HG02642 (cell line): ENCODE measurements around the gene CLIC6.
A peak's percentile ranks its signal among the peaks of the same experiment; 100 is the strongest.

Experiments
- ATAC-seq: cut with Tn5 transposase; IDR thresholded peaks from one replicate; pipeline ENCODE4 v1.9.1; 2021; ENCODE audit warnings: mild to moderate bottlenecking; ENCODE audit not compliant: unreplicated experiment, poor library complexity

The CLIC6 gene

DNA sequence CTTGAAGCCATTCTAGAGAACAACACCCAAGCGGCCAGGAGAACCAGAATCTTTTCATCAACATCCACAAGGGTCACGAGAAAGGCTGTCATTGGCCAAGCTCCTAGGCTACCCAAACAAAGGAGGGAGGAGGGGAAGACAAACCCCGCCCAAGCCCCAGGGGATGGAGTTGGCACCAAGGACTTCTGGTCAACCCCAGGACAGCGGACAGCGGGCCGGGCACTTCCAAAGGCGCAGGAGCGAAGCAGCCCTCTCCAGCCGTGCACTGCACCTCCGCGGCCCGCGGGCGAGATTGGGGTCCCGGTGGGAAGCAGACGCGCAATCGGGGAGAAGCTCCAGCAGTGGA is at the start of gene CLIC6:
Gene CLIC6 (plus strand): TSS at position 192 of the 346 bp plus-strand sequence. CDS start 395 bp downstream, outside the sequence.
- no peak for ATAC-seq

DNA sequence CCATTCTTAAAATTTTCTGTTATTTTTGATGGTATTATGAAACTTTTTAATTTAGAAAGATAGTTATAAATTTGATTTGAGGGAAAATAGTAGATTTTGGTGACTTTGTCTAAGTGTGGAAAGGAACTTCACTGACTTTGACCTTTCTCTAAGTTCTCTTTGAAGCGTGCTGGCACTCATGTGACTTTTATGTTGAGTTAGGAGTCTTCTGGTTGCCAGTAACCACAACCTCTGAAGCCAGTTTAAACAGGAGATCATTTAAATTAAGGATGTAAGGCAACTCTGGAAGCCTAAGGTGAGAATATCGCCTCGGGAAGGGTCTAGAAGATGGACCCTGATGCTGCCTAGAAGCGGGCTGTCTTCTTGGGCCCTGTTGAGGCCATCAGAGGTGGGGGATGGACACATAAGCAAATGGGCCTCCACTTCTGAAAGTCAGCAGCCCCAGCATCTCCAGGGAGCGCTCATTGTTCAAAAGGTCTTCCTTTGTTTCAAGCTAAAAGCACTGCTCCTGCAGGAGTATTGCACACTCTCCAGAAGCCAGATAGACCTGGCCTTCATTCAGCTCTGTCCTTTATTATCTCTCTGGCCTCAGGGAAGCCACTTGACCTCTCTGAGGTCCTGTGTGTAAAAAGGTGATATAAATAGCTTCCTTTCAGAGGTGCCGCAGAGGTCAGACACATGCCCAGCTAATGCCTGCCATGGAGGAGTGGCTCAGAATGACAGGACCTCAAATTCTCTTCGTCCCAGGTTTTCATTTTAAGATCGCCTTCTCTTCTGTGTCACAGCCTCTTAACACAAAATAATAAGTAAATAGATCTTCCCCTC is 48.7 kb upstream of the CLIC6 start:
- ATAC-seq, result no peak

DNA sequence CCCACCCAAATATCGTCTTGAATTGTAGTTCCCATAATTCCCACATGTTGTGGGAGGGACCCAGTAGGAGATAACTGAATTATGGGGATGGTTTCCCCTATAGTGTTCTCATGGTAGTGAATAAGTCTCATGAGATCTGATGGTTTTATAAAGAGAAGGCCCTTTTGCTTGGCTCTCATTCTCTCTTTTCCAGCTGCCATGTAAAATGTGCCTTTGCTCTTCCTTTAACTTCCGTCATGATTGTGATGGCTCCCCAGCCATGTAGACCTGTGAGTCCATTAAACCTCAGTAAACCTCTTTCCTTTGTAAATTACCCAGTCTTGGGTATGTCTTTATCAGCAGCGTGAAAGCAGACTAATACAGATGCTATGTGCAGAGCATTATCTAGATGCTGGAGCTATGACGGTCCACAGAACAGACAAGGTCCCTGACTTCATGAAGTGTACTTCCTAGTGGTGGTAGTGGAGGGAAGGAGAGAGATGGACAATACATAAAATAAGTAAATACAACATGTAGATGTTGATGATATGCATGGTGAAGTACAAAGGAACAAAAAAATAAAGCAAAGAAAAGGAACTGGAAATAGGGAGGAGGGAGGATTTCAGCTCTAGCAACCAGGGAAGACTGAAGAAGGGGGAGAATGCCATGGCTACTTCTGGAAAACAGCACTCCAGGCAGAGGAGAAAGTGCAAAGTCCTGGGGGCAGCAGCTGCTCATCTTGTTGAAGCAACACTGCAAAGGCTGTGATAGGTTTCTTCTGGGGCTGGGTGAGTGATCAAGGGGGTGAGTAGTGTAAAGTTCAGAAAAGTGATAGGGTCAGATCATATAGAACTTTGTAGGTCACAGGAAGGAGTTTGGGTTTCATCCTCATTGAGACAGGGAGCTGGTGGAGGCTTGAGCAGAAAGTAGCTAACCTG is 47.1 kb upstream of the CLIC6 start:
- ATAC-seq, result no peak

- no peak for ATAC-seq
Measured at GRCh38 chr21:34623516-34623915, 45.3 kb upstream of the CLIC6 start.

GRCh38 chr21:34625030-34625593 is 43.7 kb upstream of the CLIC6 start:
- no peak for ATAC-seq

DNA sequence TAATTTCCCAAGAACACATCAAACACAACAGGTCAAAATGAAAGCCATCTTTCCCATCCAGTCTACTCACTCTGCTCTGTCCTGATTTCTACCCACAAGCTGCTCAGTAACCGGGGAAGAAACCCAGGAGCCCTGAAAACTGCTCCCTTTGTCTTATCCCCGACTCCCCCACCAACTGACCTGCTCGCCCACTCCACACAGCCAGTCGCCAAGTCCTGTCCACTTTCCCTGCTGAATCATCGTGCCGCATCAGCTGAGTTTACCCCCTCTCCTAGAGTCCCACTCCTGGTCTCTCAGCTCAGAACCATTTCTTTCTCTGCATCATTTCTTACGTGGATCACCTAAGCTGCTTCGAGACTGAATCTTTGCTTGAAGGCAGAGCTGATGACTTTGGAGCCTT is 42.7 kb upstream of the CLIC6 start:
- ATAC-seq, result no peak

- no peak for ATAC-seq
Measured at GRCh38 chr21:34630536-34631143, 38.2 kb upstream of the CLIC6 start.

GRCh38 chr21:34632498-34632897 is 36.3 kb upstream of the CLIC6 start:
- no peak for ATAC-seq

DNA sequence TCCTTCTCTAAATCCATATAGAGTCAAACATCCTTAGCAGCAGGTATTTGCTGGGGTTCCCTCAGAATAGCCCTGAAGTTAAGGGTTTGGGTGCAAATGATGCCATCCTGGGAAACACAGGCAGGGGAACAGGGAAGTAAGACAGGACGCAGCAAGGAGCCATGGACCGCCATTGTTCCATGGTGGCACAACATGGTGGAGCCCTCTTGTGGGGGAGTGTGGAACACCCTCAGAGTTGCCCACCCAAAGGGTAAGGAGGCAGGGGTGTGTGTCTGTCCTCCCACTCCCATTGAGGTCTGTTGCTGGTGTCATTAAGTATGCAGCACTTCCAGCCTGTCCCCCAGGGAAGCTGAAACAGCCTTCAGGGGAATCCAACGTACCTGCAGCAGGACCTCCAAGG is 33.5 kb upstream of the CLIC6 start:
- ATAC-seq, result no peak

DNA sequence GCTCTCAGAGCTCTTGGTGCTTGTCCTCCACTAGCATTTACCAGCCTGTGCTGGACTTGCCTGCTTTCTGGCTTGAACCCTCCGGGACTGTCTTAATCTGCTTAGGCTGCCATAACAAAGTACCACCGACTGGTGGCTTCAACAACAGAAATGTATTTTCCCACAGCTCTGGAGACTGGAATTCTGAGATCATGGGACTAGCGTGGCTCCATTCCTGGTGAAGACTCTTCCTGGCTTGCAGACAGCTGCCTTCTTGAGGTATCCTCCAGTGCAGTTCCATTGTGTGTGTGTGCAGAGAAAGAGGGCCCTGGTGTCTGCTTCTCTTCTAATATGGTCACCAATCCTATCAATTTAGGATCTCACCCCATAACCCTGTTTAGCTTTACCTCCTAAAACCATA is 31.8 kb upstream of the CLIC6 start:
- no peak for ATAC-seq

DNA sequence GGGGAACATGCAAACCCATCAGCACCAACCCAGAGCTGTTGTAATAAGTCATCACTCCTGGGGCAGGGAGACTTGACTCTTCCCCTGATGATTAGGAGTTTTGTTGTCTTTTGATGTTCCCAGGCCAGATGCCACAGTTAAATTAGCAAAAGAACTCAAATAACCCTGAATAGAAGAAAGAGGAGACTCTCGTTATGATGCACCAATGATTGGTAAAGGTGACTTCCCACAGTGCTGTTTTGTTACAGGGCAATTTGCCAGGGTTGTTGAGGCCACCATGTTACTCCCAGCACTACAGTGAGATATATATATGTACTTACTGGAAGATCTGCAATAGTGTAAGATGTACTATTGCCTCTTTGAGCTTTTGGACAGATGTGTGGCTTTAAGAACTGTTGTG is 29.5 kb upstream of the CLIC6 start:
- no peak for ATAC-seq

DNA sequence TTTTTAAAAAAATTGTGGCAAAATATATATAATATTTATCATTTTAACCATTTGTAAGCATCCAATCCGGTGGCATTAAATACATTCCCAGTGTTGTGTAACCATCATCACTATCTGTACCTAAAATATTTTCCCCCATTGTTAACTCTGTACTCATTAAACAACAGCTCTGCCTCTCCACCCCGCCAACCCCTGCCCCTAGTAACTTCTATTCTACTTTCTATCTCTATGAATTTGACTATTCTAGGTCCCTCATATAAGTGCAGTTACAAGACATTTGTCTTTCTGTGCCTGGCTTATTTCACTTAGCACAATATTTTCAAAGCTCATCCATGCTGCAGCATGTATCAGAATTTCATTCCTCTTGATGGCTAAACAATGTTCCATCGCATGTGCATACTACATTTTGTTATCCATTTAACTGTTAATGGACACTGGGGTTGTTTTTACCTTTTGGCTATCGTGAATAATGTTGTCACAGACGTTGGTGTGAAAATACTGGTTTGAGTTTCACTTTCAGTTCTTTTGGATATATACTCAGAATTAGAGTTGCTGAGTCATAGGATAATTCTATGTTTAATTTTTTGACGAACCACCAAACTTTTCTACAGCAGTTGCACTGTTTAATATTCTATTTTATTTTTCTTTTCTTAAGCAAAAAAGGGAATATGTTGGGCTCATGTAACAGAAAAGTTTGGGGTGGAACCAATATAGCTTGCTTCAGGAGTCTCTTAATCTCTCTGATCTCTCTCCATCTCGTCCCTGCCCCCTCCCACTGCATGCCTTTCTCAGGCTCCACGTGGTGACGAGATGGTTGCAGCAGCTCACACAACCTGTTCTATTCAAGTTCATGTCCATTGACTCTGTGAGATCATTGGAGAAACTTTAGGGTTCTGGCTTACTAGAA is 28.7 kb upstream of the CLIC6 start:
- no peak for ATAC-seq

- no peak for ATAC-seq
Measured at GRCh38 chr21:34640858-34641257, 27.9 kb upstream of the CLIC6 start.

- peak; percentile 65 for ATAC-seq
Measured at GRCh38 chr21:34642211-34643075, 26.4 kb upstream of the CLIC6 start.

- no peak for ATAC-seq
Measured at GRCh38 chr21:34644825-34645224, 24.0 kb upstream of the CLIC6 start.

- ATAC-seq, result no peak
Measured at GRCh38 chr21:34647555-34647954, 21.2 kb upstream of the CLIC6 start.

DNA sequence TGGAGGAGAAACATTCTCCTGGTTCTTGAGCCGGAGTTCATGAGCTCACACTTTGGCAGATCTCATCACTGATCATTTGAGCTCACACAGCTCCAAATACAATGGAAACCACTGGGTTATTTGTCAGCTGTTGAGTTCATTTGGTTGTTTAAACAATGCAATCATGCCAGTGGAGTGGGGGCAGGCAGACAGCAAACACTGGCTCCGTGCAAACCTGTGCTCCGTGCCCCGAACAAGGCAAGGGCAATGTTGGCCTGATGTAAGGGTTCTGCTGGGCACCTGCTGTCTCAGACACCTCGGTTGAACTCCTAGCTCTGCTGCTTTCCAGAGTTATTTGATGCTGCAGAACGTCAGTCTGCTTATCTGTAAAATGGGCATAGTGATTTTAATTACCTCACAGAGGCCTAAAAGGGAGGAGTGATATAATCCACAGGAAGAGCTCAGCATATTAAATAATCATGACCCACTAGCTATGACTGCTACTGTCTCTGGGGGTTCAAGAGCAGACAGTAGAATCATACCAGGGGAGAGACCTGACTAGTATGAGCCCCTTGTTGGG is 20.0 kb upstream of the CLIC6 start:
- no peak for ATAC-seq

DNA sequence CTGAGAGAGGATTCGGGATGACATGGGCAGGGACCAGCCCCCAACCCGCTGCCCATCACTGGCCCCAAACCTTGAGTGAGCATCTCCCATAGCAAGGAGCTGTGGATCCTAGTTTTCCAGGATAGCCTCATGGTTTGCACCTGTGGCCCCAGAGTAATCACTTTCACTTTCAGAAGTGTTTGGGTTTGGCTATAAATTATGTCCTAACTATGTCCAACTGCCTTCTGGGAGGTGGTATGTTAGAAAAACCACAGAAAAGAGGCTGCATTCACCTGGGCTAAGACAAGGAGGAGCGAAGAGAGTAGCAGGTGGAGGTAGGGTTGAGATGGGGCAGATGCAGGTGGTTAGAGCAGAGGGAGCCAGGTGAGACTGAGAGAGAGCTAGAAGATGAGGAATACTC is 19.4 kb upstream of the CLIC6 start:
- ATAC-seq, result no peak
